HG03571 (cell line): ENCODE measurements around the gene AVPR2.

Experiments
- ATAC-seq: cut with Tn5 transposase; IDR thresholded peaks from one replicate; pipeline ENCODE4 v1.9.1; 2021; ENCODE audit not compliant: unreplicated experiment

AVPR2 gene

DNA sequence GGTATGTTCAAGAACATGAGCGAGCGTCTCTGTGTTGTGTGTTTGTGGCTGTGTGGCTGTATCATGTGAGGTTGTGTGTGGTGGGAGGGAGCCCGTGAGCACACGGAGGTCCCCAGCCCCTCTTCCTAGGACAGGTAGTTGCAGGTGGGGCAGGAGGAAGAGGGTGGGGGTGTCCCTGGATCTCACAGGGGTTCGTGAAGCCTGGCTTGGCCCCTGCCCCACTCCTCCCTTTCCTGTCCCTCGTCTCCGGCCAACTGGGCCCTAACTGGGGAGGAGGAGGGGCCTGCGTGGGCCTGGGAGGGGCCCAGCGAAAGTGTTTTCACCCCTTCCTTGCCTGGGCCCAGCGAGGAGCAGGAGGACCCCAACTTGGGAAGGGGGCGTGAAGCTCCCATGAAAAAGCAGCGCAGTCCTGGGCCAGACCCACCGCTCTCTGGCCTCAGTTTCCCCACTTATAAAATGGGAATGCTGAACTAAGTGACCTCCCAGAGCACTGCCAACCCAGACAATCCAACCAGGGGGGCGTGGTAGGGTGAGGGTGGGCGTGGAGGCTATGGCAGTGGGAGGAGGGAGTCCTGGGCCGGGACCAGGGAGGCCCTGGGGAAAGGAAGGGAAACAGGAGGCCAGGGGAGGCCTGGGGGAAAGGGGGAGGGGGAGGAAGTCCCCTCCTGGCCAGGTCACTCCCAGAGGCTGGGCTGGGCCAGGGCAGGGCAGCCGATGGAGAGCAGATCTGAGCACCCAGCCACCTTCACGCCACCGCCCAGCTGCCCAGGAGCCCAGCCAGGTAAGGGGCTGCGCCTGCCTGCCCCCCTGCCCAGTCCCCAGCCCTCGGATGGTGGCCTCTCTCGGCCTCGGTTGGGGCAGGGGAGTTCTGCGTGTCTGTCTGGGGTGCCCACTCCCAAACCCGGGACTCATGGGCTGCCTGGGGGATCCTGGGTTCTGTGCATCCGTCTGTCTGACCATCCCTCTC lies at the start of gene AVPR2:
Gene AVPR2 (plus strand): TSS at position 683 of the 967 bp plus-strand sequence. CDS start 473 bp downstream, outside the sequence.
- no peak for ATAC-seq

DNA sequence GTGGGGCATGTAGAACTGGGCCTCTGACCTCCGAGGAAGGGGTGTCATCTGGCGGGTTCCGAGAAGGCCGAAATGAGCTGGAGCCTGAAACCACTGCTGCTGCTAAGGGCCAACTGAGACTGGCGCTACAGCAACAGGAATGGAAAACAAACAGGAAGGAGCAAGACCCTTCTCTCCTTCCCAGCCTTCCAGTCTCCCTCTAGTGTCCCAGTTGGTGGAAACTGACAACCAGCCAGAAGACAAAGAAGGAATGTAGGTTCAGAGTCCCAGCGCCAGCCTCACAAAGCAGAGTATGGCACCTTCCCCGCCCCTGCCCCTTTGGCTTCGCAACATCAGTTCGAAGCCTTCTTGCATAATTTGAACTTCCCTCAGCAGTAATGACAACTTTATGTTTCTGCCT lies 49.8 kb upstream of the AVPR2 start:
- ATAC-seq: no peak

DNA sequence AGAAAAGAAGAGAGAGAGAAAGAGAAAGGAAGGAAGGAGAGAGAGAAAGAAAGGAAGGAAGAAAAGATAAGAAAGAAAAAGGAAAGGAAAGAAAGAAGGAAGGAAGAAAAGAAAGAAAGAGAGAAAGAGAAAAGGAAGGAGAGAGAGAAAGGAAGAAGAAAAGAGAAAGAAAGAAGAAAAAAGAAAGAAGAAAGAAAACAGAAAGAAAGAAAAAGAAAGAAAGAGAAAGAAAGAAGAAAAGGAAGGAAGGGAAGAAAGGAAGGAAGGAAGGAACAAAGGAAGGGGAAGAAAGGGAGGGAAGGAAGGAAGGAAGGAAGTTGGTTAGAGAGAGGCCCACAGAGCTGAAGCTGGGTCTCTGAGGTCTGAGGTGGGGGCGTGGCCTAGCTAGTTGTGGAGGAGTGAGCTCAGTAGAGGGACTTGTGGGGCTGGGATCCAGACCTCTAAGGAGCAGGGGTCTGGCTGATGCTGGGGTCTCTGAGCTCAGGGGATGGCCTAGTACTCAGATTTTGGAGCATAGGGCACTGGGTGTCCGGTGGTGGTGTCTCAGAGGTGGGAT lies 47.0 kb upstream of the AVPR2 start:
- ATAC-seq: no peak

DNA sequence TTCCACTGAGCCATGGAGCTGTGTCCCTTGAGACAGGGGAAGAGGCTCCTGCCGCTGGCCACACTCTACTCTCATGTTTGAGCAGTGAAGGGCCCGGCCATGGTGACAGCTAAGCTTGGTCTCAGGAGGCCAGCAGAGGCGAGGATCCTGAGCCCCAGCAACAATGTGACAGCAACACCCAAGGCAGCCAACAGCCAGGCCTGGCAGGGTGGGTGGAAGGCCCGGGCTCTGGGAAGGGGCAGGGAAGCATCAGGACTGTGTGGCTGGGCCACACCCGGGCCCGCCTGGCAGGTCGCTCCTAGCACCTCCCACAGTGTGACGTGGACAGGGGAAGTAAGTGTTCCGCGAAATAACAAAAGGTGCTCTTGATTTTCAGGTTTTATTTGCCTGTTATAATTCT lies 43.3 kb upstream of the AVPR2 start:
- ATAC-seq: no peak

DNA sequence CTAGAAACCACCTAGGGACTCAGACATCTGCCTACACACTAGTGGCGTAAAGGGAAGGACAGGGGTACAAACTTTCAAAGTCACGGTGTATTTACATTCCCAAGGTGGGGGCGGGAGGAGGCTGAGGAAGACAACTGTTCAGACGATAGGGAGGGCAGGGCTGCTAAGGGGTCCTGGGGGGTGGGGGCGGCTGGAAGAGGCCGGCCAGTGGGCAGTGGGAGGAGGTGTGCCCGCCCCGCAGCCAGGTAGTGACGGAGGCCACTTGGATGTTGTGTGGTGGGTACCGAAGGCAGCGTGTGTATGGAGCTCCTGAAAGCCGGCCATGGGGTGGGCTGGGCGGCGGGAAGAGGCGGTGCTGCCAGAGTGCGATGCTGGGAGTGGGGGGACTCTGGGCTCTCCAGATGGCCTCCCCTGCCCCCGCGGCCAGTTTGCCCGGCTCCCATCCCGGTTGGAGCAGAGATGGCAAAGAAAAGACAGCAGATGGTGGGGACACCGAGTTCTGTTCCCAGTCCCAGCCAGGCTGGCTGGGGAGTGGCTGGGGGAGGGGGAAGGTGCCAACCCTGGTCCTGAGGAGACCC lies 42.7 kb upstream of the AVPR2 start:
- no peak for ATAC-seq

DNA sequence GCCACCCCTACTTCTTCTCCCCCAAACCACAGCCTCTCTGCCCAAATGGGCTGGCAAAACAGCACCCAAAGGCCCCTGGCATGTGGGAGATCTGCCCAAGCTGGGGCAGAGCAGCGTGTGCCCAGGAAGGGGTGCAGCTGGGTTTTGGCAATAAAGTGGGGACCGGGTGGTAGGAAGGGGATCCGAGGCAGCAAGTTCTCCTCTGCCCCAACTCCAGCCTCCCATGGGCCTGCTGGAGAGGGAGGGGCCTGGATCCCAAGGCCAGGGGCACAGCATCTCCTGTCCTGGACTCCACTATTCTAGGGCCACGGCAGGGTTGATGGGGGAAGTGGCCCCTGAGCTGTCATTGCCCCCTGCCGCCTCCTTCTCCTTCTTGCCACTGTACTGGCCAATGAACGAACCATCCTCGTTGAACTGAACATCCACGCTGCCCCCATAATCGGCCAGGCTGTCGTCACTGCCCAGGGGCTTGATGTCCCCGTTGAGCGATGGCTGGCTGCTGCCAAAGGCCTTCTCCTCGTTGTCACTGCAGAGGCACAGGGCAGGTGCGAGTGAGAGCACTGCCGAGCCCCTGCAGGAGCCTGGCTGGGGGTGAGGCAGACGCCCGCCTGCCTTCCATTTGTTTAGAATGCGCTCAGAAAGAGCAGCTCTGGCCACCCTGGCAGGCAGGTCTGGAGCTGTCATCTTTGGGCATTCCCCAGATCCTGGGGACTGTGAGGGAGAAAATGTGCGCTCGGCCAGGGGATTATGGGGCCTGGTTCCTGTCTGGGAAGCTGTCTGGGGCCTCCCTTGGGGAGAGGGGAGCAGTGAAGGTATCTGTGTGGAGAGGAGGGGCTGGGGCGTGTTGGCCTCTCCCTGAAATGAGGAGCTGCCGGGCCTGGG lies 41.9 kb upstream of the AVPR2 start:
- no peak for ATAC-seq

DNA sequence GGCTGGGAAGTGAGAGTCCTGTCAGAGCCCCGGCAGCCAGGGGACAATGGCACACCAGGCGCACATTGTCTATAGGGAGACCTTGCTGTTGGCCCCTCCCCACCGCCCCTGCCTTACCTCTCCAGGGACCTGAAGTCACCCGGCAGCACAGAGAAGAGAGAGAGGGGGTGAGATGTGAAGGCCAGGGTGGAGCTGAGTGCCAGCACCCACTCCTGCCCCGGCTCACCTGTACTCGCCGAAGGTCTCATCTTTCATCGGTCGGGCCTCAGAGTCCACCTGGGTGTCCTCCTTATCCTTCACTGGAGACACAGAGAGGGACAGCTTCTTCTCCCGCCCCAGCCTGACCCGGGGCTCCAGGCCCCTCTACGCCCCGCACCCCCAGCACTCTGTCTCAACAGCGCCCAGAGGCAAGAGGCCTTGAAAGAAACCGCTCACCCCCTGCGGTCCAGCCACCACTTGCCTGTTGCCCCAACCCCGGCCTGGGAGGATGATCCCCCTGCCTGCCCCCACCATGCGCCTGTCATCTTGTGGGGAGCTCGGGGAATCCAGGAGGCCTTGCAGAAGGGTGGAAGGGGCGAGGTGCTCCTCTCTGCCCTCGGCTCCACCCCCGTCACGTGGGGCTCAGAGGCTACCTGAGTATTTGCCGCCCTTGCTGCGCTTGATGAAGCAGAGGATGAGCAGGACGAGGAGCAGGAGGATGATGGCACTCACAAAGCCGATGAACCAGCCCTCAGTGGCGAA lies 41.1 kb upstream of the AVPR2 start:
- ATAC-seq: no peak

DNA sequence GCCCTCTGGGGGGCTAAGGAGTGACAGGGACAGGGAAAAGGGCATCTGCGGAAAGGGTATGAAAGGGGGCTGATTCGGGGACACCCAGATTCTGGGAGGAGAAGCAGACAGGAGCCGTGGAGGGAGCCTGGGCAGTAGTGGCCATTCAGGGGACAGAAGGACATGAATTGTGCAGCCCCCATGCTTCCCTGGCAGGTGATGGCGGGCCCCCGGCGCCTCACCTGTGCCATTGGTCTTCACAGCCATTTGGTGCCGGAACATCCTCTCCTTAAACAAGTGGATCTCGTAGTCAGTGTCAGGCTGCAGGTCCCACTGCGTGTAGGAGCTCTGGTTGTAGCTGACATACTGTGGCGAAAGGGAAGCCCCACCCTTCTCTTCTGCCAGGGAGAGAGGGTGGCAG lies 40.4 kb upstream of the AVPR2 start:
- ATAC-seq: no peak

DNA sequence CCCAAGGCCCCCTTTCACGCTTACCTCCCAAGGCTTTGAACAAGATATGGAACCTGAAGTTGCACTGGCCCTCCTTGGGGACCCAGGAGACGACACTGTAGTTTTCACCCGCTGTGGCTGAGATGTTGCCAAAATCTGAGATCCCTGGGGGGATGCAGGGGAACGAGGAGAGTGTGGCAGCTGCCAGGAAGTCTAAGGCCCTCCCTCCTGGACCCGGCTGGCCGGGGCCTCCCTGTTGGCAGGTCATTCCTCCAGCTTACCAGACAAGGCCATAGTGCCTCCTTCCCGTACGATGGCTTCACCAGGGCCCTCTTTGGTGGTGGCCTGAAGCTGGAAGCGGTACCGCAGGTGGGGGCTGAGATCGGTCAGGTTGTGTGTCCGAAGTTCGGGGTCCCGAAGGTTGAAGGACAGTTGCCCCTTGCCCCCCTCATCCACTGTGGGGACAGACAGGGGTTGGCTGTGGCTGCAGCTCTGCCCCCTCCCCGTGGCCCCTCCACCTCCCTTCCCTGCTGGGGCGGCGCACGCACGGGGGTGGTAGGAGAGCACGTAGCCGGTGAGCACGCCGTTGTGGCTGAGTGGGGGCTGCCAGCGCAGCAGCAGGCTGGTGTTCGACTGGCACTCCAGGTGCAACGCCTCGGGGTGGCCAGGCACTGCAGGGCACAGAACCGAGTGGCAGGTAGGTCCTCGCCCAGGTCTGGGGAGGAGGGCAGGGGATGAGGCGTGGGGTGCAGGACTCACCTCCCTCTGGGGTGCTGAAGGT lies 39.7 kb upstream of the AVPR2 start:
- ATAC-seq: no peak

DNA sequence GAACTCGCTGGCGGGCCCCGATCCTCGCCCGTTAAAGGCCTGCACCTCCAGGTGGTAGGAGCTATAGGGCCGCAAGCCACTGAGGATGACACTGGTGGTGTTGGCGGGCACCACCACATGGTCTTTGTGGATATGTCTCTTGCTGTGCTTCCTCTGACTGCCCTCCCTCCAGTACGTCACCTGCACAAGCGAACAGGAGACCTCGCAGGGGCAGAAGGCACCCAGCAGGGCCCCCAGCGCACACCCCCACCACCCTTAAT lies 39.2 kb upstream of the AVPR2 start:
- no peak for ATAC-seq

DNA sequence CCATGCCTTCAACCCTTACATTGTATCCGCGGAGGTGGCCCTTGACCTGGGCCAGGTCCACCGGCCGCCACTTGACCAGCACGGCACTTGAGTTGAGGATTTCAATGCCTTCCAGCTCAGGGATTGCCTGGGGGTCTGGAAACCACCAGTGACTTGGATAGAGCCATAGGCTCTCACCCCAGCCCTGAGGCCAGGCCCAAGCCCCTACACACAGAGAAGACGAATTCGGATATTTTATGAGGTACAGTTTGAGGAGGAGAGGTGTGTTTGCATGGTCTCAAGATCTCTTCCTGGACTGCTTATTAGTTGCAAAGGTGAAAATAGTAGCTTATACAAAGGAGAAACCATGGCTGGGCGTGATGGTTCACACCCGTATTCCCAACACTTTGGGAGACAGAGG lies 38.8 kb upstream of the AVPR2 start:
- ATAC-seq: no peak

DNA sequence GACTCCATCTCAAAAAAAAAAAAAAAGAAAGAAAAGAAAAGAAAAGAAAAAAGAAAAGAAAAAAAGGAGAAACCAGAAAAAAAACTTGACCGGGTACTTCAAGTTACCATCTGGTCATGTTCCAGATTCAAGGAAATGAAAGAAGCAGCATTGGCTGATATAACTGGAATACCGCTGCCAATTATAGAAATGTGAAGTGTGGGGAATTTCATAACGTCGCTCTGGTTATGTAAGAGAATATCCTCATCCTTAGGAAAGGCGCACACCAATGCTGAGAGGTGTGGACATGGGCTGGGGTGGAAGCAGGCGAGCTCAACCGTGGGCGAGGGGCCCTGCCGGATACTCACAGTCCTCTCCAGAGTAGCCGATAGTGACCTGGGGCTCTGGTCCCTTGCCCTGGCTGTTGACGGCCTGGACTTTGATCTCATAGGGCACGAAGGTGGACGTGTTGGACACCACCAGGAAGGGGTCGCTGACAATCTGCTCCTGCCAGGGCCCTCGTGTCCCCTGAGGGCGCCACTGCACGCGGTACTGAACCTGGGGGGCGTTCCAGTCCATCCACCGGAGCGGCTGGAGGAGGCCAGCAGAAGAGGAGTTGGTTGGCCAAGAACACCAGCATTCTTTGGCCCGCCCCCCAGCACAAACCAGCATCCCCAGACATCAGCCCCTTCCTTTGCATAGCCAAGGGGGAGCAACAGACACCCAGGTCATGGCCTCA lies 38.0 kb upstream of the AVPR2 start:
- no peak for ATAC-seq

DNA sequence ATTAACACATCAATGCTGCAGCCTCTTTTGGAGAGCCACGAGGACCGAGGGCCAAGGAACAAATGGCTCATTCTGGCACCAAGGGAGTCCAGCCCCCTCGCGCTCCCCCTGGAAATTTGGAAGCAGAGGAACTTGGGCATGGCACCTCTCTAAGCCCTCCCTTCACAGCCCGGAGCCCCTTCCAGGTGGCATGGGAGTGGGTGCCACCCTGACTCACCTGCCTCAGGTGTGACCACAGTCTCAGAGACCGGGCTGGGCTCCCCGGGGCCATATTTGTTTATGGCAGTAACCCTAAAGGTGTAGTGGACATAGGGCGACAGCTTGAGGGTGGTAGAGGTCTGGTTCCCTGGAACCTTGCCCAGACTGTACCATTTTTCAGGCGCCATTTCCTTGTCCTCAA lies 37.3 kb upstream of the AVPR2 start:
- no peak for ATAC-seq

DNA sequence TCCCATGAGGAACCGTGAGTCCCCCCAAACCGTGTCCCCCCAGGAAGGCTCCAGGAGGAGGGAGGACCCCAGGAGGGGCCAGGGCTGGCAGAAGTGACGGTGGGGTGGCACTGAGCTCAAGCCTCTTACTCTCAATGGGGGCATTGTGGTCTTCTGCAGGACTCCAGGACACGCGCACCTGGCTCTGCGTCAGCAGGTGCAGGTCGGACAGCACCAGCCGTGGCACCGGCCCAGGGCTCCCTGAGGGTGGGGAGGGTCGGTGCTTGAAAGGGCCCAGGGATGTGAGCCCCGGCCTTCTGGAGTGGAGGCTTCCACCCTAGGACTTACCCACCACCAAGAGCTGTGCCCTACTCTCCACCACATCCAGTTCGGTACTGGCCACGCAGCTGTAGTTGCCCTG lies 36.8 kb upstream of the AVPR2 start:
- no peak for ATAC-seq

DNA sequence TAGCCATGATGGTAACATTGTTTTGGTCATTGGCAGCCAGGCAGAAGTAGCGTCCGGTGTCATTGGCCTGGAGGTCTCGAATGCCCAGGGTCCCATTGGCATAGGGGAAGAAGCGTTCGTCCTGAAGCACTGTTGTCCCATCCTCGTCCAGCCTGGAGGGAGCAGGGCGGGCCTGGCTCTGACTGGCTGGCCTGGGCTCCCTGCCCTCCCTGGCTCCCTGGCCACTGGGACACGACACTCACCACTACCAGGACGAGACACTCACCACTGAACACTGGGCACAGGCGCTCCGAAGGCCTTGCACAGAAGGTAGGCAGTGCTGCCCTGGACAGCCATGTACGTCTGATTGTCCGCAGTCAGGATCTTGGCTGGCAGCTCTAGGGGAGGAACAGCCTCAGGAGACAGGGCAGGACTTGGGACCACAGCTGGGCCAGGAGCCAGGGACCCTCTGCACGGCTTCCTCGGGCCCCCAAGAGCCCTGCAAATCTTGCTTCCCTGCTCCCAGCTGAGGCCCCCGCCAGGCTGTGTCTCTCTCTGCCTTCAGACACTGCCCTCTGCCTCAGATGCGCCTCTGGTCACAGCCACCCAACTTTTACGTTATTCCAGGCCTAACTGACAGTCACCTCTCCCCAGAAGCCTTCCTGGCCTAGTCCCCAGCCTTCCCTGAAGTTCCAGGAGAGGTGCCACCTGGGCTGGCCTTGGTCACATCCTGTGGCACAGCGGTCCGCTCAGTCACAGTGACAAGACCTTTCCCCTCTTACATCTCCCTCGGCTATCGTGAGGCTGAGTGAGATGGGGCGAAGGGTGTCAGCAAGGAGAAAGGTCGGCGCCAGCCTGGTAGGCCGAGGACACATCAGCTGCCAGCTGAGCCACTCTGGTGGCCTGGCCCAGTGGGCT lies 35.6 kb upstream of the AVPR2 start:
- no peak for ATAC-seq

DNA sequence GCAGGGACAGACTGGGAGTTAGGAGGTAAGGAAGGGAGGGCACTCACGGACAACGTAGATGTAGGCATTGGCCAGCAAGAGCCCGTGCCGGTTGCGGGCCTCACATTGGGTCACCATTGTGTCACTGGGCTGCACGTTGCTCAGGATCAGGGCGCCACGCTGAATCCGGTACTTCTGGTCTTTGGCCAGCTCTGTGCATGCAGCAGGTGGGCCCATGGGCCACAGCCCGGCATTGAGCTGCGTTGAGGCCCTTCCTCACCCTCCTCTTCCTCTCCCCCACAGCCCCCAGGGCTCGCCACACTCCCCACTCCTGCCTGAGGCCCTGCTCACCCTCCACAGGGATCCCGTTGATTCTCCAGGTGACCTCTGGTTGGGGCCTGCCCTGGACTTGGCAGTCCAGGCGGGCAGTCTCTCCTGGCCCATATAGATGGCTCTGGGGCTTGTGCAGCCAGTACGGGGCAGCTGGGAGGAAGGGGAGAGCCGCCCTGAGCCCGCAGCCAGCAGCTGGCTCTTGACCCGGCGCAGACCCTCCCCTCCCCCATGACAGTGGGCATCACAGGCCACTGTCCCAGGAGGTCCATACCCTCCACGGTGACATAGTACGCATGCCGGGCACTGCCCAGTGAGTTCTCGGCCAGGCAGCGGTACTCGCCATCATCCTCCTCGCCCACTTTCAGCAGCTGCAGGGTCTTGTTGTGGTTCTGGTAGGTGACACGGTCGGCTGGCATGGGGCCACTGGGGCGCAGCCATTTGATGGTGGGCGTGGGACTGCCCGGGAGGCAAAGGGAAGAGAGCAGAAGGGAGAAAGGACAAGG lies 34.8 kb upstream of the AVPR2 start:
- no peak for ATAC-seq

DNA sequence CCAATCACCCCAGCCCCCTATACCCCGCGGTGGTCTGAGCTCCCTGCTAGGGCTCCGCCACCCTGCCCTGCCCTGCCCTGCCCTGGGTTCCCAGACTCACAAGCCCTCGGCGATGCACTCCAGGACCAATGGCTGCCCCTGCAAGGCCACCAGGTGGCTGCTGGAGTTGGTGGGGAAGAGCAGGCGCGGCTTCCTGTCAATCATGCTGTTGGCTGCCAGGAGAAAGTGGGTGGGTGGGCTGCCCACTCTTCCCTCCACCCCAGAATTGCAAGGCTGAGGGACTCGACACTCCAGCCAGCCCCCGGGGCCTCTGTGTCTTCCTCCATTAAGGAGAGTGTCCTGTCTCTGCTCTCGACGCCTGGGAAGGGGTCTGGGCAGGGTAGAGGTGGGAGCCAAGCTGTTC lies 34.2 kb upstream of the AVPR2 start:
- ATAC-seq: no peak
